B cell (primary cell): ENCODE results near the gene ARHGAP18. TPM values are rescaled to one million over a fixed set of nuclear protein-coding genes. Genes with fewer than 3 reads are reported as not detected.

Experiments used
- ATAC-seq: fragments of 200-7000 bp; cut with Tn5 transposase; one replicate; pipeline ENCODE4 v1.10.0; 2021; ENCODE audit warnings: low read depth, mild to moderate bottlenecking, moderate number of reproducible peaks, moderate library complexity
- CTCF ChIA-PET: fragments of 350-600 bp; sonication (Branson Sonifier 250); formaldehyde crosslinking; loops from one replicate; lab custom pipeline; 2021; ENCODE audit warnings: antibody characterized with exemption, inconsistent platforms; lab: Charles Lee
- POLR2A ChIA-PET: fragments of 350-600 bp; sonication (Branson Sonifier 250); formaldehyde crosslinking; loops from one replicate; lab custom pipeline; 2021; ENCODE audit warnings: antibody characterized with exemption; lab: Charles Lee
- DNase-seq: peaks from one replicate; pipeline ENCODE4 v3.0.0; 2013
- H2AFZ ChIP-seq: 2 replicates; pipeline ENCODE4 v1.6.1; 2012; ENCODE audit warnings: mild to moderate bottlenecking, low read depth, low read length; ENCODE audit not compliant: insufficient read depth, poor library complexity, severe bottlenecking
- H3K27ac ChIP-seq, 2 donors: 1 replicate in 1 of 2; 2 replicates in 1 of 2; pipeline ENCODE4 v1.5.1; 2012 to 2013; ENCODE audit warnings: low read length in 2 of 2, mild to moderate bottlenecking in 2 of 2, moderate library complexity in 1 of 2
- H3K27me3 ChIP-seq, 4 experiments: fragments of 200-600 bp in 1 of 4; sonication (generic) in 1 of 4; replicated peaks in 1 of 4; 1 replicate in 2 of 4; 2 replicates in 2 of 4; pipeline versions ENCODE4 v1.6.1 to v1.7.0; 2013 to 2016; ENCODE audit warnings: low read length in 3 of 4, mild to moderate bottlenecking in 2 of 4, mixed read lengths in 1 of 4, moderate library complexity in 1 of 4; ENCODE audit not compliant: insufficient read depth in 4 of 4, control insufficient read depth in 3 of 4; ENCODE audit errors: control extremely low read depth in 1 of 4
- H3K36me3 ChIP-seq, 2 experiments: replicated peaks in 1 of 2; 1 replicate in 1 of 2; 2 replicates in 1 of 2; pipeline versions ENCODE4 v1.6.1 to v1.7.1; 2013; ENCODE audit warnings: low read length in 1 of 2; ENCODE audit not compliant: insufficient read depth in 2 of 2, control insufficient read depth in 1 of 2; ENCODE audit errors: control extremely low read depth in 1 of 2, extremely low read depth in 1 of 2
- H3K4me1 ChIP-seq, 2 donors: fragments of 200-600 bp in 1 of 2; sonication (generic) in 1 of 2; 1 replicate in 1 of 2; 2 replicates in 1 of 2; pipeline versions ENCODE4 v1.5.1 to v1.6.1; 2013 to 2017; ENCODE audit warnings: low read length in 2 of 2; ENCODE audit not compliant: control insufficient read depth in 2 of 2, insufficient read depth in 2 of 2
- H3K4me2 ChIP-seq: replicated peaks from 2 replicates; pipeline ENCODE3; 2012; ENCODE audit warnings: mild to moderate bottlenecking, low read depth, low read length; ENCODE audit not compliant: poor library complexity, severe bottlenecking
- H3K4me3 ChIP-seq, 5 experiments: fragments of 200-600 bp in 1 of 5; sonication (generic) in 1 of 5; 1 replicate in 3 of 5; 2 replicates in 2 of 5; pipeline versions ENCODE4 v1.5.1 to v1.7.0; 2011 to 2016; ENCODE audit warnings: low read length in 4 of 5, mild to moderate bottlenecking in 4 of 5, low read depth in 2 of 5, control low read depth in 1 of 5, moderate library complexity in 1 of 5; ENCODE audit not compliant: insufficient read depth in 1 of 5; ENCODE audit errors: control extremely low read depth in 1 of 5, extremely low read depth in 1 of 5
- H3K79me2 ChIP-seq: fragments of 200-600 bp; sonication (generic); one replicate; pipeline ENCODE4 v1.6.0; 2016; ENCODE audit warnings: low read length; ENCODE audit not compliant: control insufficient read depth, insufficient read depth
- H3K9ac ChIP-seq: fragments of 200-600 bp; sonication (generic); 2 replicates; pipeline ENCODE4 v1.6.1; 2017; ENCODE audit warnings: mild to moderate bottlenecking, low read length, moderate library complexity
- H3K9me3 ChIP-seq, 3 donors: one replicate each; pipeline versions ENCODE4 v1.6.1 to v1.7.1; 2013; ENCODE audit warnings: low read length in 2 of 3; ENCODE audit not compliant: control insufficient read depth in 2 of 3, insufficient read depth in 1 of 3; ENCODE audit errors: control extremely low read depth in 1 of 3
- H4K20me1 ChIP-seq: 2 replicates; pipeline ENCODE4 v1.6.0; 2012; ENCODE audit warnings: mild to moderate bottlenecking, low read length; ENCODE audit not compliant: insufficient read depth, control insufficient read depth, poor library complexity, severe bottlenecking
- H3K27ac Mint-ChIP-seq: one replicate; pipeline ENCODE4 v1.8.0; 2021; ENCODE audit warnings: mixed read lengths
- H3K27me3 Mint-ChIP-seq: one replicate; pipeline ENCODE4 v1.8.0; 2021; ENCODE audit warnings: mixed read lengths
- H3K4me1 Mint-ChIP-seq: one replicate; pipeline ENCODE4 v1.8.0; 2021; ENCODE audit warnings: mixed read lengths
- H3K4me3 Mint-ChIP-seq: one replicate; pipeline ENCODE4 v1.8.0; 2021; ENCODE audit warnings: mixed read lengths
- H3K9me3 Mint-ChIP-seq: one replicate; pipeline ENCODE4 v1.8.0; 2022; ENCODE audit warnings: mixed read lengths; ENCODE audit not compliant: insufficient read depth
- EZH2 ChIP-seq: IDR thresholded peaks from 2 replicates; pipeline ENCODE4 v1.6.1; 2012; ENCODE audit warnings: borderline replicate concordance, low read depth, mild to moderate bottlenecking, moderate library complexity, low read length; ENCODE audit not compliant: insufficient read depth, poor library complexity, severe bottlenecking
- intact Hi-C: fragments of 100-400 bp; cut with micrococcal nuclease; formaldehyde crosslinking; loops from one replicate; pipeline ENCODE4 v1.10.0; 2022
- polyA plus RNA-seq: library from polyadenylated mRNA; depleted of rRNA; stranded (reverse); fragments of >200 nt; gene quantifications from 2 replicates; pipeline ENCODE4 v1.2.3, GENCODE V29; 2012
- total RNA-seq, 2 donors: library from RNA; stranded (reverse); fragments of 120-200 nt in 1 of 2; gene quantifications; 1 replicate in 1 of 2; 2 replicates in 1 of 2; pipeline versions ENCODE4 v1.2.3 to v1.2.4, GENCODE V29; 2013 to 2022
- TF ChIP-seq, protein P1 (sequence below): fragments of 200-600 bp; IDR thresholded peaks from one replicate; pipeline ENCODE4 v1.8.0; 2022; ENCODE audit warnings: antibody characterized with exemption, mild to moderate bottlenecking

ARHGAP18 gene
- total and polyA plus RNA-seq, 2 donors (not counting 1 experiment from before 2014, with no cell fraction given): 0.95 to 3.9 TPM

DNA sequence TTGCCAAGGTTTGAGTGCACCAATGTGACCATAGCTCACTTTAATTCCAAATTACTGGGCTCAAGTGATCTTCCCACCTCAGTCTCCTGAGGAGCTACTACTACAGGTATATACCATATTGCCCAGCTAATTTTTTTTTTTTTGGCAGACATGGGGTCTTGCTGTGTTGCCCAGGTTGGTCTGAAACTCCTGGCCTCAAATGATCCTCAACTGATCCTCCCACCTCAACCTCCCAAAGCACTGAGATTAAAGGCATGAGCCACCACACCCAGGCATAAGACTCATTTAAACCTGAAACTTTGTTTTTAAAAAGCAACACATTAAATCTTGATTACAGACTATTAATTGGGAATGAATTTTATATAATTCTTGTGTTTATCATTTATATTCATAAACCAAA, 67.7 kb downstream of the ARHGAP18 start:
- H3K4me3 Mint-ChIP-seq: no peak overlapping the region
- H3K4me1 Mint-ChIP-seq: no peaks in the 10 kb centered on the region
- ChIA-PET CTCF (interaction anchor here (1.0 kb wide), 1 partner anchor 45 kb away, joined by 4 read pairs; no protein-coding TSS in a partner anchor), POLR2A (no interaction called here)
- Histone ChIP-seq H3K36me3 (peaks cover 0 to 5% of the 10 kb centered on the region in 2 experiments), H3K4me1 (no peaks in the 10 kb centered on the region), H3K9ac (no peak overlapping the region), H3K9me3 (no peaks in the 10 kb centered on the region), H3K27me3 (no peaks in the 10 kb centered on the region), H3K27ac (no peak overlapping the region), H3K4me3 (no peak overlapping the region), H4K20me1 (no peaks in the 10 kb centered on the region), H3K4me2 (no peak overlapping the region), H2AFZ (no peak overlapping the region), H3K79me2 (no peaks in the 10 kb centered on the region)
- no peaks in the 10 kb centered on the region for H3K9me3 Mint-ChIP-seq
- intact Hi-C loops: no loop called here
- no peaks in the 10 kb centered on the region for H3K27me3 Mint-ChIP-seq
- DNase-seq (no peak), ATAC-seq (no peak)
- H3K27ac Mint-ChIP-seq: no peak overlapping the region
- TF ChIP-seq, protein P1, sequence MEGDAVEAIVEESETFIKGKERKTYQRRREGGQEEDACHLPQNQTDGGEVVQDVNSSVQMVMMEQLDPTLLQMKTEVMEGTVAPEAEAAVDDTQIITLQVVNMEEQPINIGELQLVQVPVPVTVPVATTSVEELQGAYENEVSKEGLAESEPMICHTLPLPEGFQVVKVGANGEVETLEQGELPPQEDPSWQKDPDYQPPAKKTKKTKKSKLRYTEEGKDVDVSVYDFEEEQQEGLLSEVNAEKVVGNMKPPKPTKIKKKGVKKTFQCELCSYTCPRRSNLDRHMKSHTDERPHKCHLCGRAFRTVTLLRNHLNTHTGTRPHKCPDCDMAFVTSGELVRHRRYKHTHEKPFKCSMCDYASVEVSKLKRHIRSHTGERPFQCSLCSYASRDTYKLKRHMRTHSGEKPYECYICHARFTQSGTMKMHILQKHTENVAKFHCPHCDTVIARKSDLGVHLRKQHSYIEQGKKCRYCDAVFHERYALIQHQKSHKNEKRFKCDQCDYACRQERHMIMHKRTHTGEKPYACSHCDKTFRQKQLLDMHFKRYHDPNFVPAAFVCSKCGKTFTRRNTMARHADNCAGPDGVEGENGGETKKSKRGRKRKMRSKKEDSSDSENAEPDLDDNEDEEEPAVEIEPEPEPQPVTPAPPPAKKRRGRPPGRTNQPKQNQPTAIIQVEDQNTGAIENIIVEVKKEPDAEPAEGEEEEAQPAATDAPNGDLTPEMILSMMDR: no peak
- no peak for TF ChIP-seq EZH2

DNA sequence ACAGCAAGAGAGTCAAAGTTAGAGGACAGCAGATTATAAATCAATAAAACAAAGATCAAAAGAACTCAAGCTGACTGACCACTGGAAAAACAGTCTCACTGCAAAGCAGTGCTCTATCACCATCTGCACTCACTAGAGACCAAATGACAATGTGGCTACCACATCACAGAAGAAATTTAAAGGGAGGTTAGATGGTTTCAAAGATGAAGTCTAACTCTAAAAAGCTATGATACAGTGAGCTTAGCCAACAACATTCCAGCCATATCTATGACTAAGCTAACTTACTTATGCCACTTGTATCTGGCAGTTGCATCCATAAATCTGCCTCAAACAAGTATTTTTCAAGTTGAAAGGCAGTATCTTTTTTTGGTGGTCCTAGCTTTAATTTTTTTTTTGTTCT, 68.6 kb downstream of the ARHGAP18 start:
- ChIA-PET CTCF (interaction anchor here (0.9 to 1.9 kb wide), 3 partner anchors 30 to 44 kb away, joined by 3 to 6 read pairs (median 4); no protein-coding TSS in a partner anchor), POLR2A (no interaction called here)
- no peak overlapping the region for H3K4me3 ChIP-seq
- intact Hi-C loops: no loop called here
- H3K4me2 ChIP-seq: no peak overlapping the region
- H2AFZ ChIP-seq: no peak overlapping the region
- H3K4me1 ChIP-seq: no peaks in the 10 kb centered on the region
- DNase-seq (no peak), ATAC-seq (no peak)
- no peak overlapping the region for H3K4me3 Mint-ChIP-seq
- H3K79me2 ChIP-seq: no peaks in the 10 kb centered on the region
- H3K27me3 Mint-ChIP-seq: no peaks in the 10 kb centered on the region
- no peaks in the 10 kb centered on the region for H3K9me3 Mint-ChIP-seq
- peaks cover 0 to 5% of the 10 kb centered on the region in 2 experiments for H3K36me3 ChIP-seq
- H4K20me1 ChIP-seq: no peaks in the 10 kb centered on the region
- H3K9ac ChIP-seq: no peak overlapping the region
- no peaks in the 10 kb centered on the region for H3K4me1 Mint-ChIP-seq
- H3K27ac ChIP-seq: no peak overlapping the region
- TF ChIP-seq EZH2: no peak
- TF ChIP-seq, protein P1: no peak
- H3K27me3 ChIP-seq: no peaks in the 10 kb centered on the region
- H3K9me3 ChIP-seq: no peaks in the 10 kb centered on the region
- H3K27ac Mint-ChIP-seq: no peak overlapping the region
